NCI-H146 treated with DMSO at 0.1 percent for 48 hours (cell line): ENCODE measurements around the gene ENO1.

Source experiments
- DNase-seq: peaks from one replicate; lab custom pipeline; 2025; ENCODE audit not compliant: unreplicated experiment; lab: John Stamatoyannopoulos, UW

Gene ENO1

DNA sequence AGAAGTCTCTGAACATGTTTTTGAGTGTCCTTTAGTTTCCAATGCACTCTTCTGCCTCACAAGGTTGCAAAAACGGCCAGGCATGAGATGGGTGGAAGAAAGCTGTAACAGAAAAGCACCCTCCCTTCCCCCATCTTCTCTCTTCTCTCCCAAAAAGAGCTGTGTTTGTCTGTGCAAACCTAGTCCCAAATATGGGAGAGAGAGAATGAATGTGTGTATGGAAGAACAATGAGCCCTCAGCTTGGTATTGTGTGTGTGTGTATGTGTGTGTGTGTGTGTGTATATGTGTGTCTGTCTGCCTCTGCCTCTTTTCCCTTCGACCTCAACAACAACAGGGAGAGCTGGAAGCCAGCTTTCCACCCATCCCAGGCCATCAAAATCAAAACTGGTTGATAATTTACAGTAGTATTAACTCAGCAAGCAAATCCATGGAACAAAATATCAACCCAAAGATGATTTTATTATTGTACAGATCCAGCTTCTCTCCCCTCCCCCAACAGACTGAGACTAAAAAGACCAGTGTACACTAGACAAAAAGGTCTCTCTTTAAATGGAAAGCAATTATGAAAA lies 62.8 kb downstream of the ENO1 start:
- no peak for DNase-seq

- DNase-seq: no peak
These were observed 63.6 kb downstream of the ENO1 start for GRCh38 chr1:8814865-8815264.

- no peak for DNase-seq
These were observed 64.5 kb downstream of the ENO1 start for GRCh38 chr1:8813991-8814390.

- no peak for DNase-seq
These were observed 65.3 kb downstream of the ENO1 start for GRCh38 chr1:8813016-8813763.

GRCh38 chr1:8812081-8812480 lies 66.4 kb downstream of the ENO1 start:
- DNase-seq: no peak
